ENCODE data around the gene ARHGAP18. TPM values are rescaled to one million over a fixed set of nuclear protein-coding genes. Genes with fewer than 3 reads are reported as not detected.

Gene ARHGAP18
- total RNA-seq, 1 experiment from 2014 or later, result 2.4 TPM

DNA sequence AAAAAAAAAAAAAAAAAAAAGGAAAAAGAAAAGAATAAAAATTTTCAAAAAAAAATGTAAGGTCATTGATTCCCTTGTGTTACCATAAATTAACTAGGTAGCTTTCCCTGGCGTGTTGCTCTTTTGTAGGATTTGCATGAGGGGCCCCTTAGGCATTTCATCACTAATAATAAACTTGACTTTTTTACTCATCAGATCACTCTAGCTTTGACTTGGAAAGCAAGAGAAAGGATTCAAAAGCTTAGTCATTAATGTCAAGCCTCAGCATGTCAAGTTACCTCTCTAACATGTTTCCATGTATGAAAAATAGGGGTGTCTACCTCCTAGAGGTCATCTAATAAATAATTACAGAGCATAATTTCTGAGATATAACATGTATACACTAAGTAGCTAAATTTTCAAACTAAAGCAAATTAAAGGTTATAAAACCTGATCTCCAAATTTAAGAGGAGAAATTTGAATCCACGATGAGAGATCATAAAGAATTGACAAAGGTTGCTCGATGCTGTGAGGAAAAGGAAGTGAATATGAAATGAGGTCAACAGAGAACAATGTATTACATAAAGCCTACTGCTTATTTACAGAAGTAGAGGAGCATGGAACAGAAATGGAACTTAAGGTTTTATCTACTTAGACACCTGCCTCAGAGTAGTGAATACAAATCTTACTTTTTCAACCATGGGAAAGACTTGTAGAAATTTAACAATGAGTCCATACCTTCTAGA lies 86.8 kb downstream of the ARHGAP18 start:
- Histone ChIP-seq H3K56ac (ENCODE audit: insufficient read length, low read depth, low read length) (no peak overlapping the region), H3K4me1 (ENCODE audit: insufficient read depth, low read length) (no peaks in the 10 kb centered on the region), H4K8ac (replicated peaks; ENCODE audit: insufficient read length, low read depth, low read length) (no peak overlapping the region), H3K23ac (ENCODE audit: insufficient read length, low read depth, low read length) (no peak overlapping the region), H4K20me1 (ENCODE audit: control insufficient read depth, insufficient read depth, insufficient read length) (no peaks in the 10 kb centered on the region), H3K23me2 (ENCODE audit: insufficient read length, low read depth, low read length, poor library complexity, severe bottlenecking) (no peaks in the 10 kb centered on the region), H2AFZ (ENCODE audit: low read length) (no peak overlapping the region), H2BK120ac (ENCODE audit: low read depth, low read length, poor library complexity, severe bottlenecking) (no peak overlapping the region), H3K79me2 (ENCODE audit: insufficient read depth, low read length) (no peaks in the 10 kb centered on the region), H2BK15ac (ENCODE audit: low read depth, low read length) (no peak overlapping the region), H3K4ac (ENCODE audit: low read depth, low read length) (no peak overlapping the region), H4K91ac (ENCODE audit: insufficient read length, low read depth, low read length) (no peak overlapping the region), H2BK5ac (ENCODE audit: insufficient read length, low read length) (no peak overlapping the region), H2BK20ac (ENCODE audit: low read depth, low read length, poor library complexity, severe bottlenecking) (no peak overlapping the region), H3K27me3 (ENCODE audit: insufficient read depth, low read length) (no peaks in the 10 kb centered on the region), H3K4me2 (ENCODE audit: insufficient read depth, insufficient read length, low read length) (no peak overlapping the region), H3K9me3 (ENCODE audit: control insufficient read depth, low read depth, low read length) (no peaks in the 10 kb centered on the region), H3T11ph (ENCODE audit: low read length) (no peak overlapping the region), H2BK12ac (ENCODE audit: insufficient read length, low read depth, low read length) (no peak overlapping the region), H3K79me1 (ENCODE audit: insufficient read depth, low read depth, low read length, poor library complexity, severe bottlenecking) (no peaks in the 10 kb centered on the region), H3K27ac (ENCODE audit: insufficient read length, low read depth, low read length) (no peak overlapping the region), H4K5ac (ENCODE audit: insufficient read length, low read depth, low read length) (no peak overlapping the region), H3K9ac (ENCODE audit: extremely low read depth, insufficient read length, low read length) (no peak overlapping the region), H3K18ac (ENCODE audit: insufficient read length, low read depth, low read length) (no peak overlapping the region), H3K14ac (ENCODE audit: insufficient read depth, low read length) (no peak overlapping the region), H2AK5ac (ENCODE audit: insufficient read length, low read length) (no peak overlapping the region)
- H3K36me3 Mint-ChIP-seq (ENCODE audit: insufficient read depth in 1 of 3, low read depth in 3 of 3), result peaks cover 4 to 6% (median 6%) of the 10 kb centered on the region in 3 experiments; a peak in 6 of 7 replicates
- no peak overlapping the region; a peak in 1 of 7 replicates for H3K27ac Mint-ChIP-seq
- TF ChIP-seq, protein P1, sequence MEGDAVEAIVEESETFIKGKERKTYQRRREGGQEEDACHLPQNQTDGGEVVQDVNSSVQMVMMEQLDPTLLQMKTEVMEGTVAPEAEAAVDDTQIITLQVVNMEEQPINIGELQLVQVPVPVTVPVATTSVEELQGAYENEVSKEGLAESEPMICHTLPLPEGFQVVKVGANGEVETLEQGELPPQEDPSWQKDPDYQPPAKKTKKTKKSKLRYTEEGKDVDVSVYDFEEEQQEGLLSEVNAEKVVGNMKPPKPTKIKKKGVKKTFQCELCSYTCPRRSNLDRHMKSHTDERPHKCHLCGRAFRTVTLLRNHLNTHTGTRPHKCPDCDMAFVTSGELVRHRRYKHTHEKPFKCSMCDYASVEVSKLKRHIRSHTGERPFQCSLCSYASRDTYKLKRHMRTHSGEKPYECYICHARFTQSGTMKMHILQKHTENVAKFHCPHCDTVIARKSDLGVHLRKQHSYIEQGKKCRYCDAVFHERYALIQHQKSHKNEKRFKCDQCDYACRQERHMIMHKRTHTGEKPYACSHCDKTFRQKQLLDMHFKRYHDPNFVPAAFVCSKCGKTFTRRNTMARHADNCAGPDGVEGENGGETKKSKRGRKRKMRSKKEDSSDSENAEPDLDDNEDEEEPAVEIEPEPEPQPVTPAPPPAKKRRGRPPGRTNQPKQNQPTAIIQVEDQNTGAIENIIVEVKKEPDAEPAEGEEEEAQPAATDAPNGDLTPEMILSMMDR (conservative IDR thresholded peaks at IDR 0.05), result no peak
- DNase-seq, result no peak
- no peaks in the 10 kb centered on the region; the same call in 1 of the 2 replicates for H3K27me3 Mint-ChIP-seq (ENCODE audit: low read depth)
- H3K4me3 Mint-ChIP-seq, result no peak overlapping the region
- peaks cover 5 to 7% of the 10 kb centered on the region in 2 experiments for H3K9me3 Mint-ChIP-seq
- no peaks in the 10 kb centered on the region for H3K4me1 Mint-ChIP-seq
- no CpG with 5 or more reads among the region's 3 CpGs for WGBS (ENCODE audit: extremely low coverage, insufficient read length, low lambda C conversion rate)
